HepG2 (cell line): ENCODE measurements around the gene TEF. TPM values are rescaled to one million over a fixed set of nuclear protein-coding genes. Genes with fewer than 3 reads are reported as not detected.

Experiments
- ARNT ChIP-seq: fragments of 450-650 bp; IDR thresholded peaks from 2 replicates; pipeline ENCODE4 v1.6.1; 2017
- ATF1 ChIP-seq: IDR thresholded peaks from 2 replicates; pipeline ENCODE4 v1.6.1; 2016; ENCODE audit warnings: mild to moderate bottlenecking, control low read depth
- CENPX ChIP-seq: sonication (generic); formaldehyde crosslinking; IDR thresholded peaks from 2 replicates; pipeline ENCODE4 v1.9.0; 2021; ENCODE audit warnings: mild to moderate bottlenecking, missing genetic modification reagents, moderate library complexity
- FOXJ3 ChIP-seq: sonication (generic); formaldehyde crosslinking; IDR thresholded peaks from 2 replicates; pipeline ENCODE4 v1.4.0; 2020; ENCODE audit warnings: missing genetic modification reagents, mild to moderate bottlenecking, borderline replicate concordance
- JARID2 ChIP-seq: sonication (generic); formaldehyde crosslinking; IDR thresholded peaks from 2 replicates; pipeline ENCODE4 v1.8.1; 2023; ENCODE audit warnings: missing genetic modification reagents, inconsistent platforms; ENCODE audit not compliant: insufficient replicate concordance
- SNAPC2 ChIP-seq: sonication (generic); formaldehyde crosslinking; IDR thresholded peaks from 2 replicates; pipeline ENCODE4 v1.8.1; 2022; ENCODE audit warnings: mild to moderate bottlenecking, missing genetic modification reagents
- SNAPC4 ChIP-seq: sonication (generic); formaldehyde crosslinking; IDR thresholded peaks from 2 replicates; pipeline ENCODE4 v1.4.0; 2020; ENCODE audit warnings: mild to moderate bottlenecking, missing genetic modification reagents
- SP1 ChIP-seq, 2 experiments: fragments of 450-650 bp in 1 of 2; sonication (generic) in 1 of 2; formaldehyde crosslinking in 1 of 2; IDR thresholded peaks; 2 replicates each; pipeline versions ENCODE4 v1.4.0 to v1.6.1; 2016 to 2020; ENCODE audit warnings: missing genetic modification reagents in 1 of 2
- STAG1 ChIP-seq: sonication (generic); formaldehyde crosslinking; IDR thresholded peaks from 2 replicates; pipeline ENCODE4 v1.4.0; 2020; ENCODE audit warnings: missing genetic modification reagents
- UBTF ChIP-seq: sonication (generic); formaldehyde crosslinking; IDR thresholded peaks from 2 replicates; pipeline ENCODE4 v1.4.0; 2020; ENCODE audit warnings: mild to moderate bottlenecking, missing genetic modification reagents
- ZNF121 ChIP-seq: sonication (generic); formaldehyde crosslinking; IDR thresholded peaks from 2 replicates; pipeline ENCODE4 v1.5.0; 2020; ENCODE audit warnings: mild to moderate bottlenecking, missing genetic modification reagents
- ZNF282 ChIP-seq: fragments of 450-650 bp; IDR thresholded peaks from 2 replicates; pipeline ENCODE4 v1.6.1; 2018; ENCODE audit not compliant: partially characterized antibody
- ZNF563 ChIP-seq: sonication (generic); formaldehyde crosslinking; IDR thresholded peaks from 2 replicates; pipeline ENCODE4 v1.8.0; 2022; ENCODE audit warnings: mild to moderate bottlenecking, moderate library complexity, missing genetic modification reagents
- ZNF570 ChIP-seq: sonication (generic); formaldehyde crosslinking; IDR thresholded peaks from 2 replicates; pipeline ENCODE4 v1.4.0; 2020; ENCODE audit warnings: mild to moderate bottlenecking, missing genetic modification reagents, borderline replicate concordance
- ZNF598 ChIP-seq: sonication (generic); formaldehyde crosslinking; IDR thresholded peaks from 2 replicates; pipeline ENCODE4 v1.5.1; 2020; ENCODE audit warnings: mild to moderate bottlenecking, missing genetic modification reagents, borderline replicate concordance
- ZNF850 ChIP-seq: sonication (generic); formaldehyde crosslinking; conservative IDR thresholded peaks from 2 replicates; pipeline ENCODE4 v1.9.0; 2021; ENCODE audit warnings: mild to moderate bottlenecking, missing genetic modification reagents
- polyA plus RNA-seq, 8 experiments: library from polyadenylated mRNA; depleted of rRNA in 3 of 8; stranded (reverse) in 7 of 8; unstranded in 1 of 8; fragments of >200 nt; fragmentation: Illumina TruSeq in 4 of 8; extraction: Trizol in 4 of 8; gene quantifications; 2 replicates each; pipeline versions ENCODE4 v1.2.1 to v1.2.3, GENCODE V29; 2011 to 2016; ENCODE audit warnings: low read depth in 4 of 8, missing spikeins in 1 of 8, mixed read lengths in 1 of 8; ENCODE audit not compliant: insufficient read depth in 1 of 8
- total RNA-seq, 5 experiments: library from RNA; depleted of rRNA; stranded (reverse); fragments of >200 nt; fragmentation: Illumina TruSeq; extraction: Trizol; gene quantifications; 2 replicates each; pipeline ENCODE4 v1.2.3, GENCODE V29; 2016; ENCODE audit warnings: low read depth in 1 of 5
- TF ChIP-seq, protein P1 (sequence below): IDR thresholded peaks from 2 replicates; pipeline ENCODE4 v1.6.1; 2016
- TF ChIP-seq, protein P2 (sequence below): fragments of 450-650 bp; IDR thresholded peaks from 2 replicates; pipeline ENCODE4 v1.6.1; 2016

The TEF gene
- total and polyA plus RNA-seq, 2 of the 13 experiments (the other 11 are each of a cell fraction or from before 2014, with no cell fraction given), result 7.6 to 11.2 TPM

- no peak for TF ChIP-seq STAG1 (CRISPR knock-in tag)
- no peak for TF ChIP-seq ZNF850 (CRISPR knock-in tag)
- no peak for TF ChIP-seq SNAPC4
- TF ChIP-seq, protein P1, sequence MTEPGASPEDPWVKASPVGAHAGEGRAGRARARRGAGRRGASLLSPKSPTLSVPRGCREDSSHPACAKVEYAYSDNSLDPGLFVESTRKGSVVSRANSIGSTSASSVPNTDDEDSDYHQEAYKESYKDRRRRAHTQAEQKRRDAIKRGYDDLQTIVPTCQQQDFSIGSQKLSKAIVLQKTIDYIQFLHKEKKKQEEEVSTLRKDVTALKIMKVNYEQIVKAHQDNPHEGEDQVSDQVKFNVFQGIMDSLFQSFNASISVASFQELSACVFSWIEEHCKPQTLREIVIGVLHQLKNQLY (CRISPR knock-in tag), result no peak
- TF ChIP-seq FOXJ3, result no peak
- 0 out of 2 replicates have a peak, but pooled peaks have one; percentile 8 for TF ChIP-seq UBTF
- TF ChIP-seq ZNF563, result 0 out of 2 replicates have a peak, but pooled peaks have one; percentile 70
- no peak for TF ChIP-seq ZNF598
- TF ChIP-seq SP1 (IDR thresholded peaks at IDR 0.05), result no peak
- TF ChIP-seq SP1 (CRISPR knock-in tag; IDR thresholded peaks at IDR 0.05), result no peak
- no peak for TF ChIP-seq ZNF282
- TF ChIP-seq CENPX (CRISPR knock-in tag), result no peak
- no peak for TF ChIP-seq ARNT
- TF ChIP-seq ZNF121 (CRISPR knock-in tag), result no peak
- TF ChIP-seq ZNF570, result no peak
- TF ChIP-seq, protein P2, sequence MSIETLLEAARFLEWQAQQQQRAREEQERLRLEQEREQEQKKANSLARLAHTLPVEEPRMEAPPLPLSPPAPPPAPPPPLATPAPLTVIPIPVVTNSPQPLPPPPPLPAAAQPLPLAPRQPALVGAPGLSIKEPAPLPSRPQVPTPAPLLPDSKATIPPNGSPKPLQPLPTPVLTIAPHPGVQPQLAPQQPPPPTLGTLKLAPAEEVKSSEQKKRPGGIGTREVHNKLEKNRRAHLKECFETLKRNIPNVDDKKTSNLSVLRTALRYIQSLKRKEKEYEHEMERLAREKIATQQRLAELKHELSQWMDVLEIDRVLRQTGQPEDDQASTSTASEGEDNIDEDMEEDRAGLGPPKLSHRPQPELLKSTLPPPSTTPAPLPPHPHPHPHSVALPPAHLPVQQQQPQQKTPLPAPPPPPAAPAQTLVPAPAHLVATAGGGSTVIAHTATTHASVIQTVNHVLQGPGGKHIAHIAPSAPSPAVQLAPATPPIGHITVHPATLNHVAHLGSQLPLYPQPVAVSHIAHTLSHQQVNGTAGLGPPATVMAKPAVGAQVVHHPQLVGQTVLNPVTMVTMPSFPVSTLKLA, result no peak
- TF ChIP-seq ATF1 (CRISPR knock-in tag), result no peak
- no peak for TF ChIP-seq JARID2
- TF ChIP-seq SNAPC2 (CRISPR knock-in tag), result peak; percentile 56; the same call in 1 of the 2 replicates
These were observed 65.9 kb downstream of the TEF start (continued) for GRCh38 chr22:41447435-41448188.
